Measurements from ENCODE around the gene MACROD2. TPM values are rescaled to one million over a fixed set of nuclear protein-coding genes. Genes with fewer than 3 reads are reported as not detected.
"Not testable (repeated sequence)": the region's sequence is repeated elsewhere in the genome, so short reads cannot be mapped to it uniquely, and the experiment has no call there.

Gene MACROD2
- total RNA-seq, 1 donor from 2014 or later = 1.6 TPM

DNA sequence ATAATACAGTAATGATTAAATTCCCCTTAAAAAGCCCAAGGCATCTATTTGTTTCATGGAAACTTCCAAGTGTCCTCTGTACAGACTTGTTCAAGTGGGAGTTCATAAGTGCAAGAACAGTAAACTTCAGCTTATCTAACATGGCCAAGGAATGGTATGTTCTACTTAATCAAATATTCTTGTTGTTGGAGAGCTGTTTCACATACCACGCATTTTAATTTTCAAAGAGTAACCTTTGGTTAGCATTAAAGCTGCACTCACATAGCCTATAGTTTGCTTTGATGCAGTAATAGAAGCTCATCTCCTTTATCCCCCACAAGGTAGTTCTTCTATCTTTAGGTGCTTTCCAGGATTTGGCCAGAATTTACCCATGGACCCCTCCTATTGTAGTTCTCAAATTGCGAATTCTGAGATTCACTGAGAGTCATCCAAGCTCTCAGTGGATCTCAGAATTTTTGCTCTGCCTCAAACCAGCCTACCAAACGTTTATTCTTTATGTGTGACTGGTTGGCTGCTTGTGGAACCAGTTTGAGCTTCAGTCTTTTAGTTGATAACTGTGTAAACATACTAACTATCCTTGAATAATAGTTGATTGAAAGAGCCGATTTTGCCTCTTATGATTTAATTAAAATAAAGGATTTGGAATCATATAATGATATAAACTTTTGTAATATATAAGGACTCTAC, 1010.1 kb downstream of the MACROD2 start:
- intact Hi-C loops (cut with DNase I) = no loop called here
- no peak for DNase-seq (ENCODE audit: low spot score)

DNA sequence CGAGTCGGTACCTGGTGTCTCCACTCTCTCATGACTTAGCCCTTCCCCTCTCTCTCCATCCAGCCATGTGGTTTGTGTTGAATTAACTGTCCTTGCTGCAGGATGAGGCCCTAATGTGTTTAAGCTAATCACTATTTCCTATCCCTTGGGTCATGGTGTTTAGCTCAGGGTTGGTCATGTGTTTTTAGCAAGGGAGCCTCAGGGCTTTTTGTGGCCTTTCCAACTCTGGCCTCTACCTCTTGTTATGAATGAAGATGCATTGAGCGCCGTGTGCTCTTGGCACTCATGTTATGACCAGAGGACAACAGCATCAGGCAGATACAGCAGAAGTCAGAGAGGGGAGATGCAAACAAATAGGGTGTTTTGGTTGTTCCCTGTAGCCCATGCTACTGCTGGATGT, 1016.3 kb downstream of the MACROD2 start:
- intact Hi-C loops (cut with DNase I) = no loop called here
- no peak for DNase-seq (ENCODE audit: low spot score)

DNA sequence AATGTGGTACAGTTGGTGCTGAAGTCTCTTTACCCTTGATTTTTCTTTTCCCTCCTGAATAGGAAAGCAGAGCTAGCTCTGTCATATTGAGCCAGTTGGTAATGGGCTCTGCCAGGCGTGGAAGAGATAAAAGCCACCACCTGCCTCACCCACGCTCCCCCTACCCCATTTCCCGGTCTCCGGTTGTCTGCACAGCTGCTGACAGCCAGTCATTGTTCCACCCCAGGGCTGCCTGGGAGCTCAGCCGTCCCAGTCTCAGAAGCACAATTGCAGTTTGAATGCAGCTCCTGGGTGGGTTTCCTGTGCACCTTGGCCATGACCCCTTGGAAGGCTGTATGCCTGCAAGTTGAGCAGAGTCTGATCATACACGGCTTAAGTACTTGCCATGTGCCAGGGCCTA, 1017.2 kb downstream of the MACROD2 start:
- no peak for DNase-seq (ENCODE audit: low spot score)
- intact Hi-C loops (cut with DNase I) = no loop called here

DNA sequence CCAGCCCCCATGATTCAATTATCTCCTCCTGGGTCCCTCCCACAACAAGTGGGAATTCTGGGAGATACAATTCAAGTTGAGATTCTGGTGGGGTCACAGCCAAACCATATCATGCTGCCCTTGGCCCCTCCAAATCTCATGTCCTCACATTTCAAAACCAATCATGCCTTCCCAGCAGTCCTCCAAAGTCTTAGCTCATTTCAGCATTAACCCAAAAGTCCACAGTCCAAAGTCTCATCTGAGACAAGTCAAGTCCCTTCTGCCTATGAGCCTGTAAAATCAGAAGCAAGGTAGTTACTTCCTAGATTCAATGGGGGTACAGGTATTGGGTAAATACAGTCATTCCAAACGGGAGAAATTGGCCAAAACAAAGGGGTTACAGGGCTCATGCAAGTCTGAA, 1021.6 kb downstream of the MACROD2 start:
- DNase-seq (ENCODE audit: low spot score); intact Hi-C loops (cut with DNase I): not testable (repeated sequence)

DNA sequence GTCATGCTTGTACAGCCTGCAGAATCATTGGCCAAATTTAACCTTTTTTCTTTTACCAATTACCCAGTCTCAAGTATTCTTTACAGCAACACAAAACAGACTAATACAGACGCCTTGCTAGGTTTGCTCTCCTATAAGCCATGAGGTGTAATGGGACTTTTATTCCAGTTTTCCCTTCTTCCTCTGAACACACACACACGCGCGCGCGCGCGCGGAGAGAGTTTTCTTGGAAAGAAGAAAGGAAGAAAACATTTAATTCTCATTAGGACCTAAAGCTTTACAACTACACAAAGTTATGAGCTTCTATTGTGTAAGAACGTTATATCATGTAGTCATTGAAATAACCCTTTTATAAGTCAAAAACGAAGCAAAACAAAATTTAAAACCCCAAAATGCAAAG, 1023.6 kb downstream of the MACROD2 start:
- intact Hi-C loops (cut with DNase I) = no loop called here
- DNase-seq (ENCODE audit: low spot score) = no peak

DNA sequence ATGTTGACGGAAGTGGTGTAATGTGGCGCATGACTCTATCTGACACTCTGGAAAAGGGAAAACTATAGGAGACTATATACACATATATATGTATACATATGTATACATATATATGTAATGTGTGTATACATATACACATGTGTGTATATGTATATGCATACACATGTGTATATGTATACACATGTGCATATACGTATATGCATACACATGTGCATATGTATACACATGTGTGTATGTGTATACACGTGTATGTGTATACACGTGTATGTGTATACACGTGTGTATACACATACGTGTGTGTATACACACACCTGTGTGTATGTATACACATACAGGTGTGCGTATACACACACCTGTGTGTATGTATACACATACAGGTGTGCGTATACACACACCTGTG, 1025.5 kb downstream of the MACROD2 start:
- intact Hi-C loops (cut with DNase I) = no loop called here
- no peak for DNase-seq (ENCODE audit: low spot score)

DNA sequence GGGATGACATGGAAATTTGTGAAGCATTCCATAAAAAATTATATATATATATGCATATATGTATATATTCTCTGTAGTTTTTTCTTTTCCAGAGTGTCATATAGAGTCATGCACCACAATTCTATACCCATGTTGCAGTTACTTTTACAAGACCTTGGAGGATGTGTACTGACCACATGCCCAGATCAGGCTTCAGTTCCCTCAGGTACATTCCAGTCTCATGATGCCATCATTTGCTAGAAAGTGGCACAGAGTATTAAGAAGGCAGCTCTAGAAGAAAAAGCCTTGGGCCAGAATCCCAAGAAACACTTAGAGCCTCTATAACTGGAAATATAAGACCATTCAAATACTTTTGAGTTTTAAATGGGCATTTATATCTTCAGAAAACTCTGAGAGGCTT, 1027.6 kb downstream of the MACROD2 start:
- intact Hi-C loops (cut with DNase I) = no loop called here
- DNase-seq (ENCODE audit: low spot score) = no peak

DNA sequence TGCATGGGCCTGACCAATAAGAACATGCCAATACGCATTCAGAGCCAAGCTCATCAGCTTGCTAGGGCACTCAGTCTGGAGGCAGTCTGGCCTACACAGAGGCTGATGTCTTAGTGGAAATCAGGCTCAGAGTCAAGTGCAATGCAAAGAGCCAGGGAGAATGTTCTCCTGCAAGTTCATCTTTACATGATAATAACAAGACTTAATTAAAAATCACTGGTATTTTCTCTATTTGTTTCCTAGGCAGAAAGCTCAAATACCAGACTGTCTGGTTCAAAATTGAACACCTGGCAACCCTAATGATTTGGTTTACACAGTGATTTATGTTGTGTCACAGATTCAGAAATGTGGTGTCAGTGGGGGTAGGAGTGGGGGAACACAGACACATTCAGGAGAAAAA, 1031.4 kb downstream of the MACROD2 start:
- intact Hi-C loops (cut with DNase I) = no loop called here
- DNase-seq (ENCODE audit: low spot score) = no peak

DNA sequence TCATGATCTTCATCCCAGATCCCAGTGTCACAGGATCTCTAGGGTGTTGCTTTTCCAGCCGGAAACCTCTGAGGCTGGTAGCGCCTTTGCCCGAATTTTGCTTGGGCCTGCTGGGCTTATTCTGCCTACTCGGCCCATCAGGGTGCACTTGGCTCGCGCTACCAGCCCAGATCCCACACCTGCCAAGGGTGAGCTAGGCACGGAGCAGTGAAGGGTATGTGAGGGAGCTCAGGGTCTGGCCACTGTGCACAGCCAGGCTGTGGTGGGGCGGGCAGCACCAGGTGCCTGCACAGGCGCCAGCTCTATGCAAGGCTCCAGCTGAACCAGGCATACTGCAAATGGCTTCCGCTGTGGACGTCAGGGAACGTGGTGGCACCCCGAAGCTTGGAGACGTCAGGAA, 1035.5 kb downstream of the MACROD2 start:
- intact Hi-C loops (cut with DNase I) = no loop called here
- DNase-seq (ENCODE audit: low spot score) = no peak

DNA sequence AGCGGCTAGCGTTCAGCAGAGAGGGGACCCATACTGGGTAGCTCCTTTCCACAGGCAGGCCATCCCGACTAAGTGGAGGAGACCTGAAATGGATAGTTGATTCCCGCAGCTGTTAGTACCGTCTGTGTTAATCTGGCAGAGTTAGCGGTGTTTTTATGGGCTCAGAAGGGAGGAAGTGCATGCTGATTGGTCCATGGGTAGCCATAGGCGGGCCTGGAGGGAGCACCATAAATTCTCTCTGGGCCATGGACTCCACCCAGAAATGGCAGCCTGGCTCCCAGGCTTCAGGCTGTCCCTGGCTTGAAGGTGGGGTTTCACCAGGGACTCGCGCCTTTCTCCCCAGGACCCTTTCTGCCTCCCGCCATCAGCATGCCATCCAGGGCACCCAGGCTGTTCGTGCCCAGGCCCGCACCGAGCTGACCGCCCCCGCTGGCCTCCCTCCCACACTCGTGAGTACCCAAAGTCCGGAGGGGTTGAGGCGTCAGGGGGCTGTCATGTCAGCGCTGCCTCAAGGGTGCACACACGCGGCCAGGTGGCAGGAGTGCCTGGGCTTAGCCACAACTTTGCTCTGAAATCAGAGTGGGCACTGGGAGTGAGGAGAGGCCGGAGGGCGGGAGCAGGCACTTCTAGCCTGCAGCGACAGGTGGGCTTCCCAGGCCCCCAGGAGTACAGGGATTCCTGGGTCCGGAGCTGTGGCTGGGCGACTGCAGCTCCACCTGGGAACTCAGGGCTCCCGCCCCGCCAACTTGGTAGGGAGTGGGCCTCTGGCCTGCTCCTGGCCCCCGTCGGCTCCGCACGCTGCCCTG, 1036.4 kb downstream of the MACROD2 start:
- DNase-seq (ENCODE audit: low spot score) = no peak

DNA sequence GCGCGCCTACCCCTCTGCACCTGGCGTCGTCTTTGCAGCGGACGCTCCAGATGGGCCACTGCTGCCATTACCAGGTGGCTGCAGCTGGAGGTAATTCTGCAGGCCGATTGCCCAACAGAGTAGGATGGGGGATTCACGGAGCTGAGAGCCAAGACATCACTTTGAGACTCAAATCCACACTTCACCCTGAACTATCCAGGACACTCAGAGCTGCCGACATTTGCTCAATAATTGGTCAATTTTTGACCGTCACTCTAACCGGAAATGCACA, 1037.0 kb downstream of the MACROD2 start:
- no peak for DNase-seq (ENCODE audit: low spot score)
- intact Hi-C loops (cut with DNase I) = no loop called here

More for the DNA sequence above, 1036.4 kb downstream of the MACROD2 start:
- intact Hi-C loops (cut with DNase I) = no loop called here

DNA sequence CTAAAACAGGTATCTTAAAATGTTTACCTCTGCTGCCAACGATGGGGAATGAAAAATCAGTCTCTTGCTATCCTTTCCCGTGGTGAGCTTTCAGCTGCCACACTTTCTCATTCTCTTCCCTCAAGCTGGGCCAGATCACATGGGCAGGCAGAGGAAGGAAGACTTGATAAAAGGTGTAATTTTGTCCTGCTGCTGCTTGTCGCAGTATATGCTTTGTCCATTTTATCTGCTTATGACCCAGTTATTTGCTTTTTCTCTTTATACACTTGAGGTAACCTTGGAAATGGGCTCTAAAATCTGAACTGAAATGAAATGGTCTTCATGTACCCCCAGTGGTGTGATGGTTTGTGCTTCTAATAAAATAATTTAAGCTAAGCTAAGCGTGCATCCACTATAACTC, 1038.0 kb downstream of the MACROD2 start:
- DNase-seq (ENCODE audit: low spot score) = no peak
- intact Hi-C loops (cut with DNase I) = no loop called here

DNA sequence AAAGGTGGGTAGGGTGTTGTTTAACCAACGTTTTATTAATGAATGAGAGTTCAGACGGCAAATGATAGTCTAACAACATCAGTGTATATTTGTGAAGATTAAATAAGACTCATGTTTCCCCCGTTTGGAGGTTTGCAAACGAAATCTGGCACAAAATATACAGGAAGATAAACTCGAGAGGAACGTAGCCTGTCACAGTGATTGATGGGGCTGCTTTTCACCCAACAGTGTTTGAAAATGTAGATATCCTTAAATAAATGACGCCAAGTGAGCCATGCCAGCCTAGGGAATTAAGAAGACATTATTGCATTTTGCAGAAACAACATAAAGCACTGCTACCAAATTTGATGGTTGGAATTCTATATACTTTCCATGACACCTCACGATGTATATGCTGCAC, 1038.6 kb downstream of the MACROD2 start:
- no peak for DNase-seq (ENCODE audit: low spot score)
- intact Hi-C loops (cut with DNase I) = no loop called here

DNA sequence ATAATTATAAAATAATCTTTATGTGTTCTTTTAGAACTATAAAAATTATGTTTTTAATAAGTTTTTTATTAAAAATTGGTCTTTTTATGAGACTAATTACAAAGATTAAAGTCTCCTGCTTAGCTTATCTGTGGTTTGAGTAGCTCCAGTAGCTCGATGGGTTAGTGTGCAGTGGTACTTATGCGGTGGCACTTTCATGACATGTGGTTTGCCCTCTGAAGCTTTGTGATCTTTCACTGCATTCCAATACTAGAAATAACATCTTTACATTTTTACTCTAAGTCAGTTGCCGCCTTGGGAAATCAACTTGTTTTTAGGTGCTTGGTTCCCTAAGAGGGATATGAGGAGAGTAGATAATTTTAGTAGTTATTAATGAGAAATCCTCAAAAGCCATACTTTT, 1041.6 kb downstream of the MACROD2 start:
- no peak for DNase-seq (ENCODE audit: low spot score)
- intact Hi-C loops (cut with DNase I) = no loop called here

DNA sequence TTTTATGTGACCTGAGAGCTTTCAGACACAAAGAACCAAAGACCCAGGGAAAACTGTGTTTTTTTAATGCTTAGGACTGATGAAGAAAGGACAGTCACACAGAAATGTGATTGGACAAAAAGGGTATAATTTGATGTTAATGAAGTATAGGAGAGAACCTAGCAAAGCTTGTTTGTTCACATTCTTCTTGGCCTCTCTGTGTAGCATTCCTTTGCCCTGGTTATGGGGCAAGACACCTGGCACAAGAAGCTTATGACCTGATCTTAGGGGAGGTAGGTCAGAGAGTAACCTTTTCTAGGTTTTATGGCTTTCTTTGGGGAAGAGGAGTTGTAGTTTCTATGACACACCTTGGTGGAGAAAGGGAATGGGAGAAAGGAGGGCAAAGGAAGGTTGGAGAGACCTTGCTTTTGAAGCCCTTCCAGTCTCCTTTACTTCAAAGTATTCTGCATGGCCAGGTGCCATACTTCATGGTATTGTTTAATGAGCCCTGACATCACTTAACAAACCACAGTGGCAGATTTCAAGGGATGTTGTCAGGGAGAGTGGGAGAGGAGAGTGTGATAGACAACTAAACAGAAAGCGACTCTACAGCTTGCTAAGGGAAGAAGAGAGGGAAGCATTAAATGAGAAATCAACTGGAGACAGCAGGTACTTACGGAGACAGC, 1043.9 kb downstream of the MACROD2 start:
- intact Hi-C loops (cut with DNase I) = no loop called here
- no peak for DNase-seq (ENCODE audit: low spot score)

DNA sequence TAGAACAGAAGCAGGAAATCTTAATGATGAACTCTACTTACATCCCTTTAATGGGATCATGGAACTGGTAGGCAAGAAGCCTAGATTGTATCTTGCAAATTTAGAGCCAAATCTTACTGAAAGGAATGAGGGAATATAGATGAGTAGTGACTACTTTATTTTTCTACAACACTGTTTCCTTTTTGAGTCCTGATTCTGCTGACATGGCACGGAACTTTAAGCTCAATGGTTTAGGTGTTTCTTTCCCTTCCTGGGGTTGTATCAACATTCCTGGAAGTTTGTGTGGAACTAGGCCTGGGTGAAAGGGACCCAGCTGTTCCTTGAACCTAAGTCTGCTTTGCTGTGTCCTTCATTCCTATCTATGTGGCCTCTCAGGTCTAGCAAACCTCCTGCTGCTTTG, 1047.4 kb downstream of the MACROD2 start:
- intact Hi-C loops (cut with DNase I) = no loop called here

DNA sequence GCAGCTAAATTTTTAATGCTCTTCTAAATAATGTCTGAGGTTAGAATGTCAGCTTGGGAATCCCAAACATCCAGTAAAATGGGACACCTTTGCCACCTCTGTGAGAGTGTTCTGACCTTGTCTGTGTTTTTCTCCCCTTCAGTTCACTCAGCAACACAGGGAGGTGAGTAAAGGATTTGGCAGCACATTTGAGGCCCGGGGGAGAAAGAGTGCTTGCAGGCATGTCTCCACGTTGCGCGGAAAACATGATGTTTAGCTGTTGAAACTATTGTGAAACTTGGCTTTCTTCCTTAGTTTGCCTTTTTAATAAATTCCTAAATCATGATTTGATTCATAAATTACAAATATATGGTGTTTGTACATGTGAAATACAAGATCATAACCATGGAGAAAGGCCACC, 1049.9 kb downstream of the MACROD2 start:
- no peak for DNase-seq (ENCODE audit: low spot score)
- intact Hi-C loops (cut with DNase I) = no loop called here

More for the DNA sequence above, 1047.4 kb downstream of the MACROD2 start:
- DNase-seq (ENCODE audit: low spot score) = no peak

DNA sequence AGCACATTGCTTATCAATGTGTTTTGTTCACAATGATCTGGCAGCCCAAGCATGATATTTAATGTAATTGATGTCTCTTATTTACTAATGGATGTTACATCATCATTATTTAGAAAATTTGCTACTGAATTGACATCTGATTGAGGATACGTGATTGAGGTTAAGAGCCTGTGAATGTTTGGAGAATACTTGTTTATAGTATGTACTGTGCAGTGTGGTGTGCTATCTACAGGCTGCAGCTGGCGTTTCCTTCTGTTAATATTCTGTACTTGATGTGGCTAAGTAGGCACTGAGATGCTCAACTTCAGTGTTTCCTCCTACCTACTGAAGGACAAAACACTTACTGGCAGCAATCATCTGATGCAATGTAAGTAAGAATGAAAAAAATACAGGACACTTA, 1051.7 kb downstream of the MACROD2 start:
- intact Hi-C loops (cut with DNase I) = no loop called here
- no peak for DNase-seq (ENCODE audit: low spot score)

DNA sequence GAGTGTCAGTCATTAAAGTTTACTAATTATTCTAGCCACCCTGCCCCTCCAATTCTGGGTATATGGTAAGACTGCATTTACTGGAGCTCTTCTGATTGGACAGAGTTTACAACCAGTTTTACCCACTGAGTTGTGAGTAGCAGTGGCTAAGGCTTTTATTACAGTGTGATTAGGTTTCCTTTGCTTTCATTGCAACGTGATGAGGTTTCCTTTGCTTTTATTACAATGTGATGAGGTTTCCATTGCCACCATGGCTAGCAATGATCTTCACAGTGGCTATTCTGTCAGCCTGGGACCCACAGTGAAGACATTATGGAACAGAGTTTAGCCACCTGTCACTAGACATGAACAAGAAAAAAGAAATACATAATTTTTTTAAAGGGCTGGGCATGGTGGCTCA, 1052.3 kb downstream of the MACROD2 start:
- intact Hi-C loops (cut with DNase I) = no loop called here
- no peak for DNase-seq (ENCODE audit: low spot score)

DNA sequence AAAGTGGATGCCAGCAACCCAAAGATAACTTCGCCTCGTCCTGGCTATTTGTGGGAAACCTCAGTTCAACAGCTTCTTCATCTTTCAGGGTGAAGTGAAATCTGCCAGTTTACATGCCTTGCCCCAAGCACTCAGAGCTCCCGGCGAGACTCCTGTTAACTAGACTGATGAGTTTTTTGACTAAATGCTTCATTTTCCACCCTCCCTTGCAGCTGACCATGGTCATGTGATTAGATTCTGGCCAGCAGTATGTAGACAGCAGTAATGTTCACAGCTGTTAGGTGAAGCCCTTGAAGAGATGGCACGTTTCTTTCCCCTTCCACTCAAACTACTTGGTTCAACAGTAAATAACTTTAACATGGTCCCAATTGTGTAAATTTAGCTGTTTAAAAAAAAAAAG, 1060.9 kb downstream of the MACROD2 start:
- no peak for DNase-seq (ENCODE audit: low spot score)
- intact Hi-C loops (cut with DNase I) = no loop called here

DNA sequence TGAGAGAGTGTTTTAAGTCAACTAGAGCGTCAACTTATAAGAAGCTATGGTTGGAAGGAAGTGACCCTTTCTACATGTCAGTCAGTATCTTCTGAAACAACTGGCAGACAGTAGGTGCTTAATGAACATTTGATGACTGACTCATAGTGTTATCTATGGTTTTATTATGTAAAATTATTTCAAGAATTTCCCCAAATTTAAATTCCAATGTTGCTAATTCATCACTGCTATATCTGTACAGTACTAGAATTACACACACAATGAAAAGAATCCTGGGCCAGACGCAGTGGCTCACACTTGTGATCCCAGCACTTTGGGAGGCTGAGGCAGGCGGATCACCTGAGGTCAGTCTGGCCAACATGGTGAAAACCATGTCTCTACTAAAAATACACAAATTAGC, 1063.5 kb downstream of the MACROD2 start:
- intact Hi-C loops (cut with DNase I) = no loop called here
- no peak for DNase-seq (ENCODE audit: low spot score)
